Progenitor cell of endocrine pancreas (in vitro differentiated cells): ENCODE results near the gene GRAP2. TPM values are rescaled to one million over a fixed set of nuclear protein-coding genes. Genes with fewer than 3 reads are reported as not detected.

ENCODE experiments used
- DNase-seq: peaks from one replicate; pipeline ENCODE4 v3.0.0; 2021; ENCODE audit warnings: low spot score; ENCODE audit not compliant: unreplicated experiment
- H3K27ac Mint-ChIP-seq: 2 replicates; pipeline ENCODE4 v1.8.0; 2021; ENCODE audit warnings: mild to moderate bottlenecking, moderate library complexity, mixed read lengths
- H3K27me3 Mint-ChIP-seq: 2 replicates; pipeline ENCODE4 v1.8.0; 2021; ENCODE audit warnings: mixed read lengths
- H3K36me3 Mint-ChIP-seq: 2 replicates; pipeline ENCODE4 v1.8.0; 2022; ENCODE audit warnings: mixed read lengths; ENCODE audit not compliant: insufficient read depth
- H3K4me1 Mint-ChIP-seq: 2 replicates; pipeline ENCODE4 v1.8.0; 2021; ENCODE audit warnings: low read depth, mixed read lengths
- H3K4me3 Mint-ChIP-seq: 2 replicates; pipeline ENCODE4 v1.8.0; 2021; ENCODE audit warnings: low read depth, mild to moderate bottlenecking, moderate library complexity, mixed read lengths
- H3K9me3 Mint-ChIP-seq: 2 replicates; pipeline ENCODE4 v1.8.0; 2021; ENCODE audit warnings: low read depth, mixed read lengths
- CTCF ChIP-seq: fragments of 200-600 bp; sonication (generic); IDR thresholded peaks from one replicate; pipeline ENCODE4 v1.5.0; 2021; ENCODE audit warnings: antibody characterized with exemption, mild to moderate bottlenecking; ENCODE audit not compliant: unreplicated experiment
- total RNA-seq: library from RNA; stranded (reverse); gene quantifications from 2 replicates; pipeline ENCODE4 v1.2.1, GENCODE V29; 2021

Gene GRAP2
- total RNA-seq, 1 donor from 2014 or later = 0.60 TPM

- Mint-ChIP-seq H3K9me3 (no peaks in the 10 kb centered on the region), H3K36me3 (no peaks in the 10 kb centered on the region), H3K4me3 (peak overlapping the region; percentile 53), H3K27ac (peak overlapping the region; percentile 65), H3K4me1 (peaks cover 58% of the 10 kb centered on the region), H3K27me3 (peaks cover 23% of the 10 kb centered on the region)
- DNase-seq = no peak
- TF ChIP-seq CTCF = no peak
Observed at GRCh38 chr22:39994041-39994565, 93.2 kb downstream of the GRAP2 start.

GRCh38 chr22:39994566-39995392, 93.9 kb downstream of the GRAP2 start, which contains the start of gene FAM83F:
Gene FAM83F (plus strand): TSS chr22:39994954. CDS start chr22:39995043, 89 bp downstream.
- Mint-ChIP-seq H3K4me1 (peaks cover 61% of the 10 kb centered on the region), H3K27ac (peak within 1 kb of the TSS; percentile 67), H3K4me3 (peak within 1 kb of the TSS; percentile 72), H3K36me3 (no peaks in the 10 kb centered on the region), H3K9me3 (no peaks in the 10 kb centered on the region), H3K27me3 (peaks cover 17% of the 10 kb centered on the region)
- DNase-seq = peak; percentile 58
- TF ChIP-seq CTCF = no peak

DNA sequence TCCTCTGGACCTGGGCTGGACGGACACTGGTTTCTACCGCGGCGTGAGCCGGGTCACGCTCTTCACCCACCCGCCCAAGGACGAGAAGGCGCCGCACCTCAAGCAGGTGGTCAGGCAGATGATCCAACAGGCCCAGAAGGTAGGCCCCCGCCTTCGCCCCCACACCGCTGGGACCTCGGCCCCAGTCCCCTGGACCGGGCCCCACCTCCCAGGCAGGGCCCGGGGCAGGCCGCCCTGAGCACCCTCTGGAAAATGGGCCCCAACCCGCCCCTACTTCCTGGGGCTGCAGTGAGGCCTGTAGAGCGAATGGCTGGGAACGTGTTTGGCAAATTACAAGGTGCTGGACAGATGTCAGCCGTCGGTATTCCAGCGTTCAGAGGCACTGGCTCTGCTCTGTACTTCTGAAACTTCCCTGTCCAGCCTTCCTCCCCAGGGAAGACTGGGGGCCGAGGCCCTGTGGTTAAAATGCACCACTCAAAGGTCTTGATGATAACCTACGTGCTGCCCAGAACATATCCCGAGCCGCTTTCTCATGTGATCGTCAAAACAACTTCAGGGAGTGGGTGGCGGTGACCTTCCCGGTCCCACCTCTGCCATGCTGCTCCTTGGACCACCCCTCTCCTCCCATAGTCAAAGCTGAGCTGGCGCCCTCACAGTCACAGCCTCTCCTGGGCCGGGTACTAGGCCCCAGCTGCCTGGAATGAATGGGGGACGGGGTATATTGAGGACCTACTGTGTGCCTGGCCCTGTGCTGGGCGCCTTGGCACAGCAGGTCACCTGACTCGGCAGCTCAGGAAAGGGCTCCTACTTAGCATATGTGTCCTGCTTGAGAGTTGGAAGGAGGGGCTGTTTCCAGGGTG, 94.7 kb downstream of the GRAP2 start:
- peak overlapping the region; percentile 67 for H3K27ac Mint-ChIP-seq

GRCh38 chr22:39996732-39997131, 95.8 kb downstream of the GRAP2 start:
- no peak for TF ChIP-seq CTCF
- H3K9me3 Mint-ChIP-seq = no peaks in the 10 kb centered on the region
- H3K27ac Mint-ChIP-seq = peak overlapping the region; percentile 53
- H3K4me1 Mint-ChIP-seq = peaks cover 60% of the 10 kb centered on the region
- no peaks in the 10 kb centered on the region for H3K36me3 Mint-ChIP-seq
- DNase-seq = no peak
- peak overlapping the region; percentile 72 for H3K4me3 Mint-ChIP-seq
- H3K27me3 Mint-ChIP-seq = peaks cover 17% of the 10 kb centered on the region

More for the DNA sequence above, 94.7 kb downstream of the GRAP2 start:
- H3K27me3 Mint-ChIP-seq = peaks cover 17% of the 10 kb centered on the region
- H3K4me1 Mint-ChIP-seq = peaks cover 59% of the 10 kb centered on the region
- TF ChIP-seq CTCF = no peak
- no peaks in the 10 kb centered on the region for H3K9me3 Mint-ChIP-seq
- H3K36me3 Mint-ChIP-seq = no peaks in the 10 kb centered on the region
- no peak for DNase-seq
- H3K4me3 Mint-ChIP-seq = peak overlapping the region; percentile 72

- no peak for TF ChIP-seq CTCF
- H3K36me3 Mint-ChIP-seq = no peaks in the 10 kb centered on the region
- peak overlapping the region; percentile 58 for H3K27ac Mint-ChIP-seq
- peaks cover 12% of the 10 kb centered on the region for H3K27me3 Mint-ChIP-seq
- DNase-seq = no peak
- peaks cover 64% of the 10 kb centered on the region for H3K4me1 Mint-ChIP-seq
- H3K9me3 Mint-ChIP-seq = no peaks in the 10 kb centered on the region
- no peak overlapping the region for H3K4me3 Mint-ChIP-seq
Observed at GRCh38 chr22:39997421-39997820, 96.5 kb downstream of the GRAP2 start.
